Activated T-cell treated with anti-CD3 and anti-CD28 coated beads, Interleukin-2, amount 50 U/mL, for 1 hour (primary cell): Measurements from ENCODE around the gene CLEC16A.
"Not testable (repeated sequence)": the region's sequence is repeated elsewhere in the genome, so short reads cannot be mapped to it uniquely, and the experiment has no call there.

Source experiments
- DNase-seq: peaks from one replicate; pipeline ENCODE4 v3.0.0-alpha.2; 2020

Gene CLEC16A

DNA sequence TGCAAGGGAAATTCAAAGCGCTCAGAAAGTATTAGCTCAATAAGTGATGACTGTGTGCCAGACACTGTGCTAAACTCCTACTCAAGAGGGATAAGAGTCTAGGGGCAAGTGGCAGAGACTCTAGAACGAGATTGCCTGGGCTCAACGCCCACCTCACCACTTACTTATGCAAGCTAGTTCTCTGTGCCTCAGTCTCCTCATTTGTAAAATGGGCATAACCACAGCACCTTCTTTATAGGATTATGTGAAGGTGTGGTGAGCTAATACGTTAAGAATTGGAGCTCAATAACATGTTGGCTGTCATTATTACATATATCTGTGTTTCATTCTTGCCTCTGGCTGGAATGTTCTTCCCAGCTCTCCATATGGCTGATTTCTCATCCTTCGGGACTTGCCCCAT, 17.5 kb upstream of the CLEC16A start:
- no peak for DNase-seq

DNA sequence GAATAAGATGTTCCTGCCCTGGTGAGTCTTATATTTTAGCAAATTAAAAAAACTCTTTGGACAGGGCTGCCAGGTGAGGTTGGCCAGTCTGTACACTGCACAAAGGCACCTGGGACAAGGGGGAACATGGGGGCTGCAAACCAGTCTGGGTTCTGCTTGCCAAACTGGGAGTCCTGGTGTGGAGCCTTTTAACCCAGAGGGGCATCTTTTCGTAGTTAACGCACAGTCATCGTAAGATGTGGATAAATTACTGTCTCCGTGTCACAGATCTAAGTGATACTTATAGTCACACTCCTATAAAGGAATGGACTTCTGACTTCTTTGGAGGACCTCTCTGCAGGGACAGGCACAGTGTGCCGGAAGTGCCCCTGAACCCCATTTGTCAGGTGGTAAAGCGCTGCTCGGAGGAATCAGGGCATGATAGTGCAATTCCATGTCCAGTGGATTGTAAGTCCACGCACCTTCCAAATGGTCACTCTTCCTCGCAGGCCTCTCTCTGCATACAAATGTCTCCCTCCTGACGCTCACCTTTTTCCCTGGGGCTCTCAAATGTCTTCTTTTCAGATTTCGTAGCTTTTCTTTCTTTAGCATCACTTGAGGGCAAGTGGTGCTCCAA, 16.8 kb upstream of the CLEC16A start:
- no peak for DNase-seq

DNA sequence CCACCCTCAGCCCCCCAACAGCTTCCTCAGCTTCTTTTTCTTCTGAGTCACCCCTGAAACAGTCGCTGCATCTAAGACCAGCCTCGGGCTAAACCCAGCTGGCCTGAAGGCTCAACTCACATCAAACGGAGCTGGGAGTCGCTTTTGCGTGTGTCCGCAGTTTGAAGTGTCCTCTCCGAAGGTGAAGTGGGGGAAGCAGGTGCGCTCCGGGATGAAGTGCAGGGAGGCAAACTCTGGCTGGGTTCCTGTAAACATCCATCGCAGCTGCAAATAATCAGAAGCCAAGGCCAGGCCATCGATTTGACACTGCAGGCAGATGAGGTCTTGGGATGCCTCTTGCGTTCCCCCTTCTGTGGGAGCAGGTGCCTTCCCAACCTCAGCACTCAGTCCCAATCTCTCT, 15.3 kb upstream of the CLEC16A start:
- DNase-seq, result not testable (repeated sequence)

DNA sequence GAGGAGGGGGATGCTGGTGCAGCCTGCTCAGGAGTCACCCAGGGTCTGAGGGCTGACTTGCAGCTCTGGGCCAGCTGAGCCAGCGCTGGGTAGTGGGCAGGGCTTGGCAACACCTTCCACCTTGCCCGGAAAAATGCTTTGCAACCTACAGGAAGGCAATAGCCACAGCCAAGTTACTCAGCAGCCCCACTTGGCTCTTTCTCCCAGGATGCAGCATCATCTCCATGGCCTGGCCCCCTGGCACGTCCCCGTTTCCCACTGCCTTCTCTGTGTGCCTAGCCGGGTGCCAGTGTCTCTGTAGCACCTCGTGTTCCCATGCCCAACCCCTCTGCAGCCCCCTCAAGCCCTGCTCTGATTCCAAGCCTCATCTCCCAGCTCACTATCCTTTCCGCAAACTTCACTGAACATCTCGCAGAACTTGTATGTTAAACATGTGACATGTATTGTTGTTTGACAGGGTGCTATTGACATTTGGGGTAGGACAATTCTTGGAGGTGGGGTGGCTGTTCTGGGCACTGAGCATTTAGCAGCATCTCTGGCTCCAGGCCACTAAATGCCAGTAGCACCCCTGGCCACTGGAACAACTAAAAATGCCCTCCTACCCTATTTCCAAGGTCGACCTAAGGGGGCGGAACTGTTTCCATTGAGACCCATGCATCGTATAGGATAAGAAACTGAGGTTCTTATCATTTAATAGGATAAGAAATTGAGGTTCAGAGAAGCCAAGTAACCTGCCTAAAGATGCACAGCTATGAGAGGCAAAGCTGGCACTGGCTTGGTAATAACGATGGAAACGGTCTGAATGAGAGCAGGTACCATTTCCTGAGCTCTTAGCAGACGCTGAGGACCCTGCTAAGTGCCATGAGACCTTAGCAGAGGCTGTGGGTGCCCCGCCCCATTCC, 14.3 kb upstream of the CLEC16A start:
- no peak for DNase-seq

DNA sequence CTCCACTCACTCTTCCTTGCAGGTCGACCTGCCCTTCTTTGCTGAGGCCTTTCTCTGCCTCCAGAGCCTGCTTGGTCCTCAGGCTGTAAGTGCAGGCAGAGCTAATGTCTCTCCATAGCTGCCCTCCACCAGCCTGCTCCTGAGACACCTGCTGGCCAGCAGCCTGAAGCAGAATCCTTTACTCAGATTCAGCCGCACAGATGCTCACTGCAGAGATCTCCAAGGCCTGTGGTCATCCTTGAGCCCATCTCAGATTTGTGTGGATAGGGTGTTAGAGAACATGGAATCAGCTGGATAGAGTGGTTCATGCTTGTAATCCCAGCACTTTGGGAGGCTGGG, 13.6 kb upstream of the CLEC16A start:
- DNase-seq, result no peak

DNA sequence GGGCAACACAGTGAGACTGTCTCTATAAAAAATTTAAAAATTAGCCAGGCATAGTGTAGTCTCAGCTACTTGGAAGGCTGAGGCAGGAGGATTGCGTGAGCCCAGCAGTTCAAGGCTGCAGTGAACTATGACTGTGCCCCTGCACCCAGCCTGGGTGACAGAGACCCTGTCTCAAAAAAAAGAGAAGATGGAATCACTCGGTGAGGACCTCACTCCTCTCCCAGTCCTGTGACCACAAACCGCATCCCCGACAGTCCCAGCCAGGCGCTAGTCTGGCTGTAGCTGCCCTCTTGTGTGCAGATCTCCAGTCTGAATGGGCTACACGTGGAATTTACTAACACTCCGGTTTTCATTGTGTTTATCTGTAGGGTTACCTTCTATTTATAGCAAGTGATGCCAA, 13.2 kb upstream of the CLEC16A start:
- DNase-seq, result no peak

DNA sequence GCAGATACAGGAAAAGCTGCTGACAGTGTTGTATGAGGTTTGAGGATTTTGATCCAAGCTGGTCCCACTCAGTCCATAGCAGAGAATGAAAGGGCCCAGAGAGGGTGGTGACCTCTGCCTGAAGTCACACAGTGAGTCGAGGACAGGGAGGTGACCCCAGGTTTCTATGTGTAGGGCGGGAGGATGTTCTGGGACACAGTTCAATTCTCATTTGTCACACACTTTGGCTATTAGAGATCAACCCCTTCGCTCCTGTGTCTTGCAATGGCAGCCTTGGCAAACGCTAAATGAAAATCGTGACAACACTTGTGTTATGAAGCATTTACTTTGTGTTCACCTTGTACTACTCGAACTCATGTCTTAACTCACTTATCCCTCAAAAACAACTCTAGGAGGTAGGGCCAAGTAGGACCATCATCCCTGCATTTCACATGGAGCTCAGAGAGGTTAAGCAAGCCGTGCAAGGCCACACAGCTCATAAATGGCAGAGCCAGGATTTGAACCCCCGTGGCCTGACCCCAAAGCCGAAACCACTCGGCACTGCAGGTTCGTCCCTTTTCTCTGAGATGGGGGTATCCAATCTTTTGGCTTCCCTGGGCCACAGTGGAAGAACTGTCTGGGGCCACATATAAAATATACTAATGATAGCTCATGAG, 12.3 kb upstream of the CLEC16A start:
- DNase-seq, result no peak

DNA sequence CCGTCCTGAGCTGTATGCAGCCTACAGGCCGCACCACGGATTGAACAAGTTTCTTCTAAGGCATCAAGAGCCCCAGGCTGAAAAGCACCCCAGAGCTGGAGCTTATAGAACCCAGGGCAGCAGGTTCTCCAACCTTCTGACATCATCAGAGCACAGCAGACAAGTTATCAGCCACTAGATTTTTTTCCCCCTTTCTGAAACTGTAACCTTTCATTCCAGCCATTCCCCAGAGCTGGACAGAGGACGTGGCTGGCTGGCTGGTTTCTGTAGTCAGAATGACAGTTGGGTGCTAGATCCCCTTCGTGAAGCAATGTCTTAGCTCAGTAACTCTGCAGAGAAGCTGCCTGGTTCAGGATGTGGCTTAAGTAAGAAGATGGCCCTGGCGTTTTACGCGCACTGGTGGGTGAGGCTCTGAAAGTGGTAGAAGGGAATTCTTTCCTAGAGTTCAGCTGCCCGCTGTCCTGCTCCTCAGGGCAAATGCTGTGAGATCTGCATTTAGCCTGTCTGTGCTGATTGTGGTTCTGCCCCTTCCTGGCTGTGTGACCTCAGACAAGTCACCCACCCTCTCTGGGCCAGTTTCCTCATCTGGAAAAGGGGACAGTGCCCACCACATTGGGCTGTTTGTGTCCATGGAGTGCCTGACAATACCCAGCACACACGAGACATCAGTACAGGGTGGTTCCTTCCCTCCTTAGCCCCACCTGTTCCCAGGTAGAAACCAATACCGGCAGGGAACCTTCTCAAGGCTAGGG, 11.2 kb upstream of the CLEC16A start:
- DNase-seq, result no peak

DNA sequence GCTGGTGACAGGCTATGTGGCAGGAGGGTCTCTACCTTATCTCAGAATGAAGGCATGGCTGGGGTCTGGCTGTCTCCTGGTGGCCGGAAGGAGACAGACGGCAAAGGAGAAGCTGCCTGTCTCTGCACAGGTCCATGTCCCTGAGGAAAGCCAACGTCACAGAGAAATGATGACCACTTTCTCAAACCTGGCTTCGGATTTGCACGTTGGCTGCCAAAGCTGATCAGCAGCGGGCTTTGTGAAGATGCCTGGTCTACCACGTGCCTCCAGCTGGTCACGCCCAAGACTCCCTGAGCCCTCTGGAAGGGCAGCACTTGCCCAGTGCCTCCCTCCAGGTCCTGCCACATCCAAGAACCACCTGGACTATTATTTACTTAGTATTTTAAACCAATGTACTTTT, 10.5 kb upstream of the CLEC16A start:
- no peak for DNase-seq

DNA sequence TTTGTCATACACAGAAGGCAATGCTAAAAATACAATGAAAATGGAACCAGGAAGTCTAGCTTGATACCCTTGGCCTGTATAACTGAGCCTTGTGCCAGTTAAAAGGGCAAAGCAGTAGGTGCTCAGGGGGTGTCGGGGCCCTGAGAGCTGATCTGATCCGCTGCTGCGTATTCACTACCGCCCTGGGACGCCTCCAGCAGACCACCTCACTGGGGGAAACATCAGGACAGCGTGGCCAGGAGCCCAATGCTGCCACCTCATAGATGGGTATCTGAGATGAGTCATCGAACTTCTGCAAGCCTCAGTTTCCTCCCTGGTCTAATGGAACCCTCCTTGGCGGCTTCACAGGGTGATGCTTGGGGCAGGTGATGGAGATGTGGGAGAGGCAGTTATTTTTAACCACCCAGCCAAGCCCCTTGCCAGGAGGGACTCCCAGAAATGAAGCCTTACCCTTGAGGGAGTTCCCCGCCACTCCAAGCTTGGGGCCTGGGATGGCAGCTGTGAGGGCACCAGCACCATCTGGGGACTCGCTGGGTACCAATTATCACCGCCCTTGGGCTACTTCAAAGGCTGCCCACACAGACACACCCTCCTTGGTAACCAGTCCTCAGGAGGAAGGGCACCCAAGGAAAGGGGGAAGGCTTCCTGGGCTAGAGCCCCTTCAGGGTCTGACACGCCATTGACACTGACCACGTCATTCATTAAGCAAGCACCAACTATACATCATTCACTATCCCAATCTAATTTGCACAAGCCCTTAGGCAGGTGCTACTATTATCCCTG, 9.8 kb upstream of the CLEC16A start:
- DNase-seq, result no peak

DNA sequence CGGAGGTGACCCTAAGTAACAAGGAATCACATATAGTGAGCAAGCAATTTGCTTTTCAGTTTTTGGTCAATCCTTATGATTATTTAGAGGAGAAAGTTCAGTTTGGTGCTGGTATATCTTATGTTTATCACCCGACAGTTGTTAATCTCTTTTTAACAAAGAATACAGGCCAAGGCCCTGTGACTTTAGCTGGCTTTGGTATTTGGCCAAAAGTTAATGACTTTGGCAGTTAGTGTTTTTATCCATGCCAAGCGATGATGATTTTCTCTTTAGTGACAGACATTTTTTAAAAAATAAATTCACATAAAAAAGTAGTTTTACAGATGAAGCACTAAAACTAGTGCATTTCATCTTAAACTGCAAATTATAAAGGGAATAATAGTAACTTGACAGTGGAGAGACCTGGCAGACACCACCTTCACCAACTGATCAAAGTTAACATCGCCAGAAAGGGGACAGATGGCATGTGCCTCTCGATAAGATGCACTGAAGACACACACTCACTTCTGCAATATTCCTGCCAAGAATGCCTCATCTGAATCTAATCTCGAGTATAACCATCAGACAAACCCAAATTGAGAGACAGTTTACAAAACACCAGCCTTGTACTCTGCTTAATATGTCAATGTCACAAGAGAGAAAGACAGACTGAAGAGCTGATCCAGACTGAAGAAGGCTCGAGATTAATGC, 9.0 kb upstream of the CLEC16A start:
- DNase-seq, result no peak

DNA sequence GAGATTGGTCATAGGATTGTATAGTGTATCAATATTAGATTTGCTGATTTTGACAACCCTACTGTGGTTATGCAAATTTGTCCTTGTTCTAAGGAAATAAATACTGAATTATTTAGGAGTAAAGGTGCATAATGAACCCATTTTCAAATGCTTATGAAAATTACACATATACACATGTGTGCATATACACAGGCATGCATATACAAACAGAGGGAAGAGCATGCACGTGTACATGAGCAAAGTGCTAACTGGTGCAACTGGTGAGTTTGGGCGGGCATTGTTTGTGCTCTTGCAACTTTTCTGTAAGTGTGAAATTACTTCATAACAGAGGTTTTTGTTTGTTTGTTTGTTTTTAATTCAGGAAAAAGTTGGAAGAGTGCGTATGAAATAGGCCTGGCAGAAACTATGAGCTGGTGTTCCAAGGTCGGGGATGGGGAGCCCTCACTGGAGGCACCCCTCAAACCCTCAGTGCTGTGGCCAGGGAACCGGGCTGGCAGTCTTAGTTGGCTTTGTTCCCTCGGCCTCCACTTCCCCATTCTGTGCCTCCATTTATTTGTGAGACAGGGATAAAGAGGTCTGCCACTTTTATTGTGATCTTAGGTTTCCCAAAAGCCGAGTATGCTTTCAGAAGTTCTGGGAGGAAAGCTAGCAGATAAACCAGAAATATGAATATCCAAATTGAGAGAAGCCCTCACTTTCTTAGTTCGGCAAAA, 7.9 kb upstream of the CLEC16A start:
- DNase-seq, result no peak

DNA sequence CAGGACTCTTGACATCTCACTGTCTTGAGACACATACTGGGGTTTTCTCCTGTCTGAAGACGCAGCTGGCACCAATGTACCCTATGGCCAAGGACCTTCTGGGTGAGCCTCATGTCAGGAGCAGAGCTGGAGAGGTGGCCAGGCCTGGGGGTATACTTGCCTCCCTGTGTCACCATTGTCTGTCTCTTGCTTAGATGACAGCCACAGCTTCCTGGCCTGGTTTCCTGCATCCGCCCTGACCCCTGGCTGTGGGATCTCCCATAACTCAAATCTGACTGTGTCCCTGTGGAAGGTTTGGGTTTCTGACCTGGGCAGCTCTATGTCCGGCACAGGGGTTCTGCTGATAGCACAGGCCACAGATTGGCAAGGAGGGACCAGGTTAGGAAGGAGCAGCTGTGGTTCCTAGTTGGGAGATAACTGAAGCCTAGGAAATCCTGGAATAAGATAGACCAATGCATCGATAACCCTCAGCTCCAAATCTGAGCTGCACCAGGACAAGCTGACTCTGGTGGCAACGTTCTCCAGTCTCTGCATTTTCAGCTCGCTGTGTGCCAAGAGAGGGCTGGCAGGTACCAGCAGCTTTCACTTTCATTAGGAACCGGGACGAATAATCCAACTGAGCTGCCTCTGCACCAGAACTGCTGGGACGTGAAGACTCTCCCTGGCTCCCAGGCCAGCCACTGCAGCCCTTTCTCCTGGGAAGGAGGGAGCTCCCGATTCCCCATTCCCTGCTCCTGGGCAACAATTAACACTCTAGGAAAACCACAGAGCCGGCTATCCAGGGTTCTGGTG, 7.1 kb upstream of the CLEC16A start:
- DNase-seq, result no peak

DNA sequence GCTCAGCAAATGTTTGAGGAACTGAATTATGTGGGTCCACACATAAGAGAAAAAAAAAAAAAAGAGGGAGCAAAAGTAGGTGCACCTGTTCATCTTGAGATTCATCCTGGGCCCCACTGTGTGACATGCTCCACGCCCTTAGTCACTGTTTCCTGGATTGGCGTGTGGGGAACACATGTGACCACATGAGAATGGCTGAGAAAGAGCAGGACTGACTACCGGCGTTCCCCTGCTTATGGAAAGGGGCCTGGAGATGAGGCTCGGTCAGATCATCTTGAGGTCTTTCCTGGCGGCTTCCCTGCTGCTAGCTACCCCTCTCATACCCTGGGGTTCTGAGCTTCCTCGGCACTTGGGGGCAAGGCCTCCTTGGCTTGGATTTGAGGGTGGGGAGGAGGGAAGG, 6.0 kb upstream of the CLEC16A start:
- DNase-seq, result no peak

DNA sequence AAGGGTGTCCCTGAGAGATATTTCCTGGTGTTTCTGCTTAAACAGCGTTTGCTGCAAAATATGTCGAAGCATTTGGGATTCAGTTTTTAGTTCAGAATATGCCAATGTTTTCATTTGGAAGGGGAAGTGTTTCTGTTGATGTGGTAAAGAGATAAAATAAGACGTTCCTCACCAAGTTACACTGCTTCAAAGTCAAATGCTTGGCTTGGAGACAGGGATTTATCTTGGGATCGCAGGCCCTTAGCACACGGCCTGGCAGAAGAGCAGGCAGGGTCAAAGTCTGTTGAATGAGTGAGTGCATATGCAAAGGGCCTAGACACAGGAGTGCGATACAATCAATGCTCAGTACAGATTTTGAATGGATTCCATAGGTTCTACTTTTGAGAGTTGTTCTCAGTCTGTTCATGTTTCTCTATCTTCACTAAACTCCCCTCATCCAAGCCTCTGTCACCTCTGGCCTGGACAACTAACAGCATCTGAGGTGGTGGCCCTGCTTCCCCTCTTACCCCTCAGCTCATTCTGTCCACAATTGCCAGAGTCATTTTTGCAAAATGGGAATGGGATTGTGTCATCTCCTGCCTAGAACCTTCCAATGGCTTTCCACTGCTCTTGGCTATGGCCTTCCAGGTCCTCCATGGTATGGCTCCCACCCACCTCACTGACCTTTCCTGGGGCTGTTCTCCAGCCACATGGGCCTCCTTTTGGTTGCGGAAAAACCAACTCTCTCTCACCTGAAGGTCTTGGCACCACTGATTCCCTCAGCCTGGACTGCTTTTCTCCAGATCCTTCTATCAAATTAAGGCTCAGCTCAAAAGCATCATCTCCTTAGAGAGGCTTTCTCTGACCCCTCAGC, 5.3 kb upstream of the CLEC16A start:
- DNase-seq, result no peak

DNA sequence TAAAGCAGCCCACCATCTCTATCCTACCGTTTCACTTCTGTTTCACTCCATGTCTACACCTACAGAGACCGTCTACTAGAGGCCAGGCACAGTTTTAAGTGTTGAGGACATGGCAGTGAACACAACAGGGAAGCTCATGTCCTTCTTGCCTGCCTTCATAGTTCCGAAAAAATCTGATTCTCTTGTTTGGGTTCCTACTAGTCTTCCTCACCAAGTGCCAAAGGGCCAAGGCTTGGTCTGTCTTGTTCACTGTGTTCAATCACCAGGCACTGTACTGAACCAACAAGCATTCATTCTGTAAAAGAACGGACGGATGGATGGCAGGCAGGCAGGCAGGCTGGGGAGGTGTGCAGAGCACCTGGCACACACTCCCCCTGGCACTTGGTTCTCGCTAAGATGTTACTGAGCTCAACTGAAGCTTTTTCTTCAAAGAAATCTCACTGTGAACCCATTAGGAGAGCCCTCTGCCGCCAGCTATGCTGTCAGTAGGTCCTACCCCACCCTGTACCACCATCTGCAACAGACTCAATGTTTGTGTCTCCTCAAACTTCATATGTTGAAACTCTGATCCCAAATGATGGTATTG, 4.6 kb upstream of the CLEC16A start:
- DNase-seq, result no peak

DNA sequence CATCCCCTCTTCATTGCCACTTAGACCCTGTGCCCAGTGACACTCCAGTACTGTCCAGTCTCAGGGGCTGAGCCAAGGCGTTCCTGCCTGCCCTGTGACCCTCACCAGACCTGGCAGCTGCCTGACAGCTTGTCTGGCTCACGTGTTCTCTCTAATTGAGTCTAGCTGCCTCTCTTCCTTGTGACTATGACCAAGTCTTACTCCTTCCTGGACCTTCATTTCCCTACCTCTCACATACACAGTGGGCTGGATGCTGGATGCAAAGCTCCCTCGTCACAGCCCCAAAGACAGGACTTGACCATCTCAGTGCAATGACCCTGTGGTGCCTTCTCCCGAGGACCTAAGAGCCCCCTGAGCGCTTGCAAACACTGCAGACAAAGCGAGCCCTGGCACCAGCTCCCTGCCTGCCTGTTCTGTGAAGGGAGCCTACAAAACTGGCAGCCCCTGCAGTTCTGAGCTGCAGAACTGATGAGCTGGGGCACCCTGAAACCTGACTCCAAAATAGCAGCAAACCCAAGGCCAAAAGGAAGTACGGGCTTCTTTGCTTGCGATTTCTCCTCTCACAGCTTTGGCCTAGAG, 3.8 kb upstream of the CLEC16A start:
- no peak for DNase-seq

DNA sequence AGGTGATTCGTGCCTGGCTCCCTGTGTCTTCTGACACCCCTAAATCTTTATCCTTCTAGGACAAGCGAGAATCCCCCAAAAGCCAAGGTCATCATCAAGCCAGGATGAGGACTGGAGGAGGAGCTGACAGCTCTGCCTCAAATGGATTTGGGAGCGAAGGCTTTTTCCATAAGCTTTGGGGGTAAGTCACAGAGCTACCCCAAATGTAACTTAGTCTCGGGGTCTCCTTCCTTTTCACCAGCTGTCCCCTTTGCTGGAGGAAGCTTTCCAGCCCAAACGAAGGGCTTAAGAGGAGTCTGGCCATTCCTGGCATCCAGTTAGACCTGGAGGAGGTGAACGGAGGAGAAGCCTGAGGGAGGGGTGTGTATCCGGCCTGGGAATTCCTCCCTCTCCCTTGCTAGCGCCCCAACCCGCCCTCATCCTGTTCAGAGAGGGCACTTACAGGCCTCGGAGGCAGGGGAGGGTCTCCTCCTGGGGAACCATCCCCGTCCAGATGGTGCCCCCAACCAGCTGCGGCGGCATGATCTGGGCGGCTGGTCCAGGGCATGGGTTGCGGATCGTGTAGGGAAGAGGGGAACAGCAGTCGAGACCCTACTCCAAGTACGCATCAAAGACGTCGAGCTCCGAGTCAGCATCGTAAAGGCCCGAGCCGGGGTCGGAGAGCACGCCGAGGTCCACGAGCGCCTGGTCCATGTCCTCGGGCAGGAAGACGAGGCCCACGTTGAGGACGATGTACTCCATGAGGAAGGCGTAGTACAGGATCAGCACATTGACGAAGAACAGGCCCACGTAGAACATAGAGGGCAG, 3.0 kb upstream of the CLEC16A start:
- DNase-seq, result peak; percentile 35
